Fibroblast of pulmonary artery (primary cell): ENCODE data around the gene CATSPER3.

Experiments
- DNase-seq: peaks from one replicate; pipeline ENCODE4 v3.0.0-alpha.2; 2010; ENCODE audit warnings: low read depth
- H3K4me3 ChIP-seq: replicated peaks from 2 replicates; pipeline ENCODE4 v1.5.1; 2011; ENCODE audit warnings: low read depth, mild to moderate bottlenecking, control low read depth, low read length, moderate library complexity
- TF ChIP-seq, protein P1 (sequence below): IDR thresholded peaks from 2 replicates; pipeline ENCODE4 v1.5.1; 2011; ENCODE audit warnings: mild to moderate bottlenecking, control low read depth, low read length, inconsistent platforms; ENCODE audit errors: missing control alignments

Gene CATSPER3

DNA sequence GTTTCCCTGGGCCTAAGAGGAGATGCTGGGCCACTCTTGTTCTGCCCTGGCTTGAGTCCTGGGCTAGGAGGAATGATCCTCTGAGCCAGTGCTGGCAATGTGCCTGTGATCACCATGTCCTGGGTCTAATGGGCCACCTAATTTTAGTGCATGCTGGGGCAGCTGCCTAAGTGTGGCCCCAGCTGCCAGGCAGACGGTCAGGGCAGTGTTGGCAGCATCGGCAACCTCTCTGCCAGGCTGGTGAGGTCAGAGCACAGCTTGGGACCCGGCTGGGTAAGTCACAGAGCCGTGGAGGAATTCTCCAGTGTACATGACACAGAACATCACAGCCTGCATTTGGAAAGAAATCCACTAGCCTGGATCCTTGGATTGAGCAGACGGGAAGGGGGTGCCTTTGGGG, 87.7 kb downstream of the CATSPER3 start:
- H3K4me3 ChIP-seq, result no peak overlapping the region
- TF ChIP-seq, protein P1, sequence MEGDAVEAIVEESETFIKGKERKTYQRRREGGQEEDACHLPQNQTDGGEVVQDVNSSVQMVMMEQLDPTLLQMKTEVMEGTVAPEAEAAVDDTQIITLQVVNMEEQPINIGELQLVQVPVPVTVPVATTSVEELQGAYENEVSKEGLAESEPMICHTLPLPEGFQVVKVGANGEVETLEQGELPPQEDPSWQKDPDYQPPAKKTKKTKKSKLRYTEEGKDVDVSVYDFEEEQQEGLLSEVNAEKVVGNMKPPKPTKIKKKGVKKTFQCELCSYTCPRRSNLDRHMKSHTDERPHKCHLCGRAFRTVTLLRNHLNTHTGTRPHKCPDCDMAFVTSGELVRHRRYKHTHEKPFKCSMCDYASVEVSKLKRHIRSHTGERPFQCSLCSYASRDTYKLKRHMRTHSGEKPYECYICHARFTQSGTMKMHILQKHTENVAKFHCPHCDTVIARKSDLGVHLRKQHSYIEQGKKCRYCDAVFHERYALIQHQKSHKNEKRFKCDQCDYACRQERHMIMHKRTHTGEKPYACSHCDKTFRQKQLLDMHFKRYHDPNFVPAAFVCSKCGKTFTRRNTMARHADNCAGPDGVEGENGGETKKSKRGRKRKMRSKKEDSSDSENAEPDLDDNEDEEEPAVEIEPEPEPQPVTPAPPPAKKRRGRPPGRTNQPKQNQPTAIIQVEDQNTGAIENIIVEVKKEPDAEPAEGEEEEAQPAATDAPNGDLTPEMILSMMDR, result no peak

DNA sequence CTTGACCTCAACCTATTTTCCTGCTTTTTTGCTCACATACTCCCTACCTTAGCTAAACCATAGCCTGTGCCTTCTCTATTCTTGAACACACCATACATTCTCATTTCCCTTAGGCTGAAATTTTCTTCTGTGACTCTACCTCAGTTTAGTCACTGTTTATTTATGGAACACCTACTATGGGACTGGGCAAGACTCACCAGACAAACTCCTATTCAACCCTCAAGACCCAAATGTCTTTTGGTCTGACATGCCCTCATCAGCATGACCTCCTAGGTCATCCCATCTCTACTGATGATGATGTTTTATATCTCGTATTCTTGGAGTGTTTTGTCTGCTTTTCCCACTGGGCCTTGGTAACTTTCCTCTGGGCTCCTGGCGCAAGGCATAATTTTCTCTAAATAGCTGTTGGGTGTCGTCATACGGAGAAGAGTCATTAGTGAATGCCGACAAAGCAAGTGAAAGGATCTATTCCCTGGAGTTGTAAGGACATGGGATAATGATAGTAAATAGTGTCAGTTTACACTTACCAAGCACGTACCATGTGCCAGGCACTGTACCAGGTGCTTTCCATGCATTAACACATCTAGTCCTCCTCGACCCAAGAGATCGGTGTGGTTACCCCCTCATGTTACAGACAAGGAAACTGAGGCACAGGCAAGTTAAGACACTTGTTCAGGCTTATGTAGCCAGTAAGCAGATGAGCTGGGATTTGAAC, 88.8 kb downstream of the CATSPER3 start:
- TF ChIP-seq, protein P1, result no peak
- no peak overlapping the region for H3K4me3 ChIP-seq
- no peak for DNase-seq

More for the DNA sequence above, 87.7 kb downstream of the CATSPER3 start:
- no peak for DNase-seq

DNA sequence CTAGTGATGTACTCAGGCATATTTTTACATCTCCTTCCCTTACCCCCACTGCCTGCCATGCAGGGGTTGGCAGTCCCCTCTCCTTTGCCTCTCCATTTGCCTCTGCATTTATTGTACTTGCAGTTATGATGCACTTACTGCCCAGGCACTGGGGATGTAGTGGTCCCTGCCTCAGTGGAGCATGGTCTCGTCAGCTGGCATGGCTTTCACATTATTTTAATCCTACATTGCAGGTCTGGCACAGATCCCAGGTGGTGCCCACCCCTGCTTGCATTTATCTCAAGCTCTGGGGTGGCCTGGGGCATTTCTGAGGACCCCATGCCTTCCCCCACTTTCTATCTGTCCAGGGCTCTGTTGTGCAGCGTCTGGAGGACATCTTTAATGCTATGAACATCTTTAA, 89.5 kb downstream of the CATSPER3 start:
- TF ChIP-seq, protein P1, result no peak

DNA sequence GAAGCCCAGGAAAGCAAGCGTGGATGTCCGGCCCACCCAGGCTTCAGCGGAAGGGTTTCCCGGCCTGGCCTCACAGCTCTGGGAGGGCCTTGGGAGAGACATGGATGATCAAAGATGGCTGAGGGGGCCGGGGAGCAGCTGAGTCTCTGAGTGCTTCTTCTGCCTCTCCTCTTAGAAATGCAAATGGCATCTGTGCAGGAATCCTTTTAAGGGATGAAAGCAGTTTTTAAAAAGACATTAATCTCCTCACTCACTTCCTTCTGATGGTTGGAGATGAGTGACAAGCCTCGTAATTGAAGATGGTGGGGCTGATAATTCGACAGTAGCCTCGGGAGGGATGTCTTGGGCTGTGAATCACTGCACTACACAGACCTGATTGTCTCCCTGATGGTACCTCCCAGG, 90.6 kb downstream of the CATSPER3 start:
- no peak for DNase-seq

More for the DNA sequence above, 89.5 kb downstream of the CATSPER3 start:
- no peak for DNase-seq
- H3K4me3 ChIP-seq, result no peak overlapping the region

DNA sequence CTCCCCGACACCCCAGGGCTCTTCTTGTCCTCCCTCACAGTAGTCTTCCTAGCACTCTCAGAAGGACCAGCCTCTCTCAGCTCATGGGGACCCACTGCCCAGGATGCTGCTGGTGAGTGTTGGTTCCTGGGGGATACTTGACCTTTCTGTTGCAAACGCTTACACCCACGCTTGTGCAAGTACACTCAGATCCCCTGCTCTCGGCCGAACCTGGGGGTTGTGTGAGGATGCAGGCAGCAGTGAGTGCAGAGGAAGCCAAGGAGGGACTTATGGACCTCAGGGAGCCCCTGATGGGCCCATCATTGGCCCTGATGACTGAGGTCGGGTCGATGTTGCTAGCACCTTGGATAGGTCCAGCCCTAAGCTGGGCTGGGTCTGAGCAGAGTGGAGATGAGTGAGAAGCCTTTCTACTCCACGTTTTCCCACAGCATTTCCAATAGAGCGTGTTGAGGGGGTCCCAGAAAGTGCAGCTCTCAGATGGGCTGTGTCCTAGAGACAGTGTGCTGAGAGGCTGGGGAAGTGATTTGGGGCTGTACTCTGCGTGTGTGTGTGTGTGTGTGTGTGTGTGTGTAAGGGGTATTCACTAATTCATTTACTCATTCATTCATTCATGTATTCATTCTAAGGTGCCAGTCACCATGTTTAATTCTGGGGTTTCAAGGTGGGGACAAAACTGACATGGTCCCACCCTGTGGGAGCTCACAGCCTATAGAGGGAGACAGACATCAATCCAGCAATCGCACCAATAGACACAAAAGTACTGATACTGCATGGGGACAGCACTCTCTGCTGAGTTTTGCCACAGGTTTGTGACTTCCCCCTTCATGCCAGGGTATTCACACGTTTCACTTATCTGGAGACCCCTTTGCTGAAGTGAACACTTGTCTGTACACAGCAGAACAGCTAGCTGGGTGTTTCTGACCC, 91.6 kb downstream of the CATSPER3 start:
- DNase-seq, result no peak
- H3K4me3 ChIP-seq, result no peak overlapping the region
- TF ChIP-seq, protein P1, result no peak

More for the DNA sequence above, 90.6 kb downstream of the CATSPER3 start:
- TF ChIP-seq, protein P1, result no peak
- H3K4me3 ChIP-seq, result no peak overlapping the region

DNA sequence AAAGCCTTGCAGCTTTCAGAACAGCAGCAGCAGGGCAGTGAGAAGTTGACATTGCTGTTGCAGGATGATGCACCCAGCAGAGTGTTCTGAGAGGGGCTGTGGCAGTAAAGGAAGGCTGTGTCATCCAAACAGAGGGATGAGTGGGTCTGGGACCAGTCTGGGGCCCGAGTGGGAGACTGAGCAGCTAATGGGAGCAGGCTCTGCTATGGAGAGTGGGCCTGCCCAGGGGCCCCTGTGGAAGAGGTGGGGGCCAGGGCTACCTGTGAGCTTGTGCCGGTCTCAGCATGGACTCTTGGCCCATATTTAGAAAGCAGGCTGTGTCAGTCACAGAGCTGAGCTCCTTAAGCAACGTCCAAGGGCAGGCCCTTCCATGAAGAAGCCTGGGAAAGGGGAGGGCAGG, 92.3 kb downstream of the CATSPER3 start:
- DNase-seq, result no peak
- no peak overlapping the region for H3K4me3 ChIP-seq
- TF ChIP-seq, protein P1, result no peak
